NCI-H146 treated with DMSO at 0.1 percent for 48 hours (cell line): ENCODE results near the gene KRT85.

ENCODE experiments used
- DNase-seq: peaks from one replicate; lab custom pipeline; 2025; ENCODE audit not compliant: unreplicated experiment; lab: John Stamatoyannopoulos, UW

Gene KRT85

DNA sequence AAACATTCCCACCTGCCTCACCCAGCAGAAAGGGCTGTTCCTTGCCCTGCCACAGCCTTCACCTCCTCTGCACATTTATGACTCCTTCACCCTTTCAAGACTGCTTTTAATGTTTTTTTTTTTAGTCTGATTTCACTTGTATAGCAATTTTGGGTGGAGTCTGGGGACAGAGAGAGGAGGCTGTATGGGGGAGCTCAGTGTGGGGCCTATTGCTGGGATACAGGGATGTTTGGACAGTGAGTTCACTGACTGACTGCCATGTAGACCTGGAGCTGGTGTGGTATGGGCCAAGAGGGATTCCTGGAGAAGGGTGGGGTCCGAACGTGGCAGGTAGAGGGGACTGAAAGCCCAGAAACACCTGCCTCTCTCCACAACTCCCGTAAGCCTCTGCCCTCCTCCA, 1.9 kb upstream of the KRT85 start:
- DNase-seq = no peak

DNA sequence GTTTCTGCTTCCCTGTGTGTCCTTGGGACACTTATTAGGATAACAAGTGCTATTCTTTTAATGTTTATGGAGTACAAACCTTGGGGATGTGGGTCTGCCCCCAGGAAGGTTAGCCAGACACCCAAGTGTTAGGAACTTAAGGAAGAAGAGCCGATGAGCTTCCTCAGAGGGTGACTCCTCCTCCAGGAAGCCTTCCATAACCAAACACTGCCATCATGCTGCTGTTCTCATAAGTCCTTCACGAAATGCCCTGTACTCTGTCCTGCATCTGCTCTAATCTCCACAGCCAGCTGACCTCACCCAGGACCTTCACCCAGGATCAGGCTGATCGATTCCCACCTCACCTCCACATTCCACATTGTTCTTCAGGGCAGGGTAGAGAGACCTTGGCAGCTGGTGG, 1.2 kb upstream of the KRT85 start:
- no peak for DNase-seq

DNA sequence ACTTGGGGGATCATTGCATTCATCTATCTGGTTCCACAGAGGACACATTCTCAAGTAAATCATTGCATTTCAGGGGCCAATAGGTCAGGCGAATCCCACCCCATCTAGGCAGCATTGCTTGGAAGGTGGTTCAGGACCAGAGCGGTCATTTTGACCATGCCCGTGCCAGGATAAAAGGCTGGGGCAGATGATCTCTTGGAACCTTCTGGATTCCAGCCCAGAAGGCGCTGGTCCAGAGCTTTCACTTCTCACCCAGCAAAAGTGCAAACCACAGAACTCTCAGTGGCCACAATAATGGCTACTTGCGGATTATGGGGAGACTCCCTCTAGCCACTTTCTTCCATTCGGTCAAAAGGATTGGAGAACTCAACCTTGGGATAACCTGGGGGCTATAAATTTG, 595 bp upstream of the KRT85 start:
- DNase-seq = no peak

DNA sequence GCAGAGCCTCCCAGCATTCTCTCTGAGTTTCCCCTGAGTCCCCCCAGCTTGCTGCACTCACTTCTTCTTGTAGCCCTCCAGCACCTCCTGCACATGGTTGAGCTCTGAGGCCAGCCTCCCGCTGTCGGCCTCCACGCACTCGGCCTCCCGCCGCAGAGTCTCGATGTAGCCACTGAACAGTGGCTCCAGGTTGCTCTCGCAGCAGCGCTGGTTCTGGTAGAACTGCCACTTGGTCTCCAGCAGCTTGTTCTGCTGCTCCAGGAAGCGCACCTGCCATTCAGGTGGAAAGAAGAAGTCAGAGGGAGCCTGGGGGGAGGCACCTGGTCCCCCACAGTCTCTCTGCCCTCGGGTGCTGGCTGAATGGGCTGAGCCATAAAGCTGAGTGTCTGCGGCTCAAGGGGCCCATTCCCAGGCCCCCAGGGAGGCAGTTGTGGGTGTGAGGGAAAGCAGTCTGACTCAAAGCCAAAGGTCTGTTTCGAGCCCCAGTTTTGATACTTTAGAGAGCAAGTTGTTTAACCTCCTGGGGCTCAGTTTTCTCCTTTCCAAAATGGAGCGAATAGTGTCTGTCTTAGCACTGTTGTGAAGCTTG, 2.3 kb downstream of the KRT85 start:
- DNase-seq = no peak

DNA sequence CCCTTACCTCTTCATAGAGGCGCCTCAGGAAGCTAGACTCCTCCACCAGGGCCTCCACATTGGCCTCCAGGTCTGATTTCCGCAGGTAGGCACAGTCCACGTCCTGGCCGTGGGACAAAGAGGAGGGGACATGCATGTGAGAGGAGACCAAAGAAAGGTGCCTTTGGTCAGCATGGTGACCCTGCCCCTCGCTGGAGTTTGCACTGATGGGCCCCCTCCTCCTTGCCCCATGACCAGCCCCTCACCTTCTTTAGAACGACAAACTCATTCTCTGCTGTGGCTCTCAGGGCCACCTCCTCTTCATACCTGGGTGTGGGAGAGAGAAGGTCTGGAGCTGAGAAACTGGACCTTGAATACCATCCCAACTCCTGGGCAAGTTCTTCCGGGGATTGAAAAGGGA, 3.2 kb downstream of the KRT85 start:
- no peak for DNase-seq

DNA sequence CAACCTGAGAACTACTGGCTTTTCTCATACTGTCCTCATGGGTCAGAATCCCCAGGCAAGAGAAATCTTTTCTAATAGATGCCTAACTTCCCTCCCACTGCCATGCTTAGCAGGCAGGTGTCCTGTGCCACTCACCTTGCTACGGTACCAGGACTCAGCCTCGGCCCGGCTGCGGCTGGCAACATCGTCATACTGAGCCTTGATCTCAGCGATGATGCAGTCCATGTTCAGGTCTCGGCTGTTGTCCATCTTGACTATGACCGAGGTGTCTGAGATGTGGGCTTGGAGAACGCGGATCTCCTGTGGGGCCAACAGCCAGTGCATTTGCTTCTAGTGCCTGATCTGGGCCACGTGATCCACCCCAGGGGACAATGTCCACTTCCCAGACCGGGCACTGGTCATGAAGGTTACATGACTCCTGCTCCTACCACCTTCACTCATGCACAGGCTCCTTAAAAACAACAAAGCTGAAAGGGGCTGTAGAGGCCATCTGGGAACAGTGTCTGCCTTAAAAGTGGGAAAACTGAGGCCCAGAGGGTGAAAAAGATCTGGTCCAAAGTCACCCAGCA, 4.1 kb downstream of the KRT85 start:
- no peak for DNase-seq

DNA sequence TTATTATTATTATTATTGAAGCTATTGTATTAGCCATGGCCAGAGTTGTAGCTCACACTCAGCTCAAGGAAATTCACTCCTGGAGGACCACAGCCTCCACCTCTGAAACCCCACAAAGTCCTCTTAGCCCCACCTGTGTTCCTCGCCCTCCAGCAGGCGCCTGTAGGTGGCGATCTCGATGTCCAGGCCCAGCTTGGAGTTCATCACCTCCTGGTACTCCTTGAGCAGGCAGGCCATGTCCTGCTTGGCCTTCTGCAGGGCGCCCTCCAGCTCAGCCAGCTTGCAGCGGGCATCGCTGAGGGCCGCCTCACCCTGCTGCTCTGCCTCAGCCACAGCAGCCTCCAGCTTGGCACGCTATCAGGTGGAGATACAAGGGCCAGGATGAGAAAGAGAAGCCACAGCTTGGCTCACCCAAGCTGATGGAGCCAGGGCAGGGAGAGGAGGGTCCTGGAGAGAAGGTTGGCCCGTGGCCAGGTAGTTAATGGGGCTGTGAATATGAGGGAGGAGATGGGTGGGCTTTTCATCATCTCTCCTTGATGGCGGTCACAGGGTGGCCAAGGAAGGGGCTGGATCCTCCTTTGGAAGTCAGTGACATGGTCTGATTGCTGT, 5.1 kb downstream of the KRT85 start:
- DNase-seq = no peak

DNA sequence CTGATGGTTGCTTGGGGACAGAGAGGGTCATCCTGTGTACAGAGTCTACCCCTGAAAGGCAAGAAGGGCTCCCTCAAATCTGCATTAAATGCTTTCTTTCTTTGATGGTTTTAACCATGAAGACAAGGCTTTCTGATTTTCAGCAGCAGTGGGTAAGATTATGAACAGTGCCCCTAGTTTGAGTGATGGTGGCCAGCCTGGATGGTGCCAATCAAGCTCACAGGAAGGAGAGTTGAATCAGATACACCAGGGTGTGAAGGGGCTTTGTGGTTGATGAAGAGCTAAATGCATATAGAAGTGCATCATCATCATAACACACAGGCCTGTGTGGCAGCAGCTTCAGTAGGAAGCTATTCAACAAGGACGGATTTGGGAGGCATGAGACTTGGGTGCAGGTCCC, 5.7 kb downstream of the KRT85 start:
- DNase-seq = no peak

DNA sequence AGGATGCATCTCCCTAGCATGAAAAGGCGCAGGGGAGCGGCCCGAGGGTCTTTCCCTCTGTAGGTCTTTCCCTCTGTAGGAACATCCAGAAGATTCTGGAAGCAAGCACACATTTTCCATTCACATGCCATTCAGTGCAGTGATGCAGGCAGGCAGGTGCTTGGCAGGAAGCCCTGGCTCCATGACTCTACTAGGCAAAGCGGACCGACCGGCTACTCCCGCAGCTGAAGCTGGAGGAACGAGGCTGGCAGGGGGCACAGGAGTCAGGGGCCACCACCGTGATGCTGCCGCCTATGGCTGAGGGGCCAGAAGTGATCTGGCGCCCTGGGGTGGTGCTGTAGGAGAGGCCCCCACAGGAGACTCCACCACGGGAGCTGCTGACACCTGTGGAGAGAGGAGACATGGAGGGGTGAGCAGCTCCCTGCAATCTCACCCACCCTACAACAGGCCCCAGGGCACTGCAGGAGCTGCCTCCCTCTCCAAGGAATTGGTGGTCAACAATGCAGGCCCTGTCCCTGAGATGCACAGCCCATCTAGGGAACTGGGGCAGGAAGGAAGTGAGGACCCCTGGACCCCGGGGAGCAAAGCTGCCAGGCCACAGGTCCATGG, 6.5 kb downstream of the KRT85 start:
- DNase-seq = no peak

DNA sequence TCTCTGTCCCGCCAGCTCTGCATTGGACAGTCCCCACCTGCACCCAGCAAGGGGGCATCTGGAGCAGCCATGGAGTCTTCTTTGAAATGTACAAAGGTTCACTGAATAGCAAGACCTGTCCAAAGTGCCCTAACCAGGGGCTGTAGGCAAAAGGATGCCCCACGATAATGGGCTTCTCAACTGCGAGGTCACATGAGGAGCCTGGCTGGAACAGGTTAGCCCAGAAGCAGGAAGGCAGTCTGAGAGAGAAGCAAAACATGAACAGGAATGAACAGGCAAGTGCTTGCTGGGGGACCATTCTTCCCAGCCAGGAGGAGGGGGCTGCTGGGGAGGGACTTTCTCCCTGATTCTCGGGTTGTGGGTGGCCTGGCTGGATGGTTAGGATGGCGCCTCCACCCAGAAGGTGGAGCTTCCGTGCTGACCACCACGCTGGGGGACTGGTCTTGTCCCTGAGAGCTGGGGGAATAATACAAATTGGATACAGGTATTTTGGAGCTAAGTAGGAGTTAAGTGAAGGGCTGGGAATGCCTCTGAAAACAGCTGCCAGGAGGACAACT, 7.1 kb downstream of the KRT85 start:
- no peak for DNase-seq

DNA sequence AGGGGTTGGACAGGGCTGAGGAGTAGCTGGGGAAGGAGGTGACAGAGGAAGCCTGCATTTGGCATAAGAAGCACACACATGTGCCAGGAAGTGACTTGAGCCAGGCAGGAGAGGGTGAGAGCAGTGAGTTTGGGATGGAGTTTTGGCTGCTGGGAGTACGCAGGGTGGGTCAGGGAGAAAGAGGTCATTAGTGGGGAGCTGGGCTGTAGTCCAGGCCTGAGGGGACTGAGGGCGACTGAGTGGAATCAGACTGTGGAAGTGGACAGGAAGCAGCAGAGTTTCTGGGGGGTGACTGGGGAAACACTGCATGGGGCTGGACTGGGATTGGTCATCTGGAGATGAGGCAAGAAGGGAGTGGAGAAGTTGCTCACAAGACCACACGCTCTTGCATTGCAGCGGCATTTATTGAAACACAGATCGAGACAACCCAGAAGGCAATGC, 7.6 kb downstream of the KRT85 start:
- no peak for DNase-seq

DNA sequence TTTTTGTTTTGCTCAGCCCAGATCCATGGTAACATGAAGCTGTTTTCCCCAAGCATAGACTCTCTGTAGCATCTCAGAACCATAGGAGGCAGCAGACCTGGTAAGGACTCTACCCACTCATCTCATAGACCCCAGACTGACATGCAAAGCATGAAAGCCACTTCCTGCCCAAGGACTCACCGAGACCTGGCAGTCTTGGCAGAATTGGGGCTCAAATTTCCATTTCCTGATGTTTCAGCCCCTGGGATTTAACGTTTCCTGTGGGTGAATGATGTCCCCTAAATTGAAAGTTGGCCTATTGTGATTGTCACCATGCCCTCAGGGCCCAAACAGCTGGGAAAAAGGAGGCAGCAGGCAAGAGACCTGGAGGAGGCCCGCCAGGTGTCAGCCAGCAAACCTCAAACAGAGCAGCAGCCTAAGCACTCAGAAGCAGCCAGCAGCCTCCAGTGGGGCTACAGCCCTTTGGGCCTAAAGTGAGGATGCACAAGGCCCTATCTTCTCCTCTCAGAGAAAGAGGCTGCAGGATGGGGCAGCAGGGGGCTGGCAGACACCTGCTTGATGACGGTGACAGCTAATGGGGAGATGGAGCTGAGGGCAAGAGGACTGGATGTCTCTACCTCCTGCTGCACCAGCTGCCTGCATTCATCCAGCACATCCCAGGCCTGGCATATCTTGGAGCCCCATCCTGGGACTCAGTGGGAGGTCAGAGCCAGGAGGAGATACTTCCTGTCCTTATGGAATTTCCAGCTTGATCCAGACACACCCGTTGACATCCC, 8.5 kb downstream of the KRT85 start:
- peak; percentile 68 for DNase-seq

DNA sequence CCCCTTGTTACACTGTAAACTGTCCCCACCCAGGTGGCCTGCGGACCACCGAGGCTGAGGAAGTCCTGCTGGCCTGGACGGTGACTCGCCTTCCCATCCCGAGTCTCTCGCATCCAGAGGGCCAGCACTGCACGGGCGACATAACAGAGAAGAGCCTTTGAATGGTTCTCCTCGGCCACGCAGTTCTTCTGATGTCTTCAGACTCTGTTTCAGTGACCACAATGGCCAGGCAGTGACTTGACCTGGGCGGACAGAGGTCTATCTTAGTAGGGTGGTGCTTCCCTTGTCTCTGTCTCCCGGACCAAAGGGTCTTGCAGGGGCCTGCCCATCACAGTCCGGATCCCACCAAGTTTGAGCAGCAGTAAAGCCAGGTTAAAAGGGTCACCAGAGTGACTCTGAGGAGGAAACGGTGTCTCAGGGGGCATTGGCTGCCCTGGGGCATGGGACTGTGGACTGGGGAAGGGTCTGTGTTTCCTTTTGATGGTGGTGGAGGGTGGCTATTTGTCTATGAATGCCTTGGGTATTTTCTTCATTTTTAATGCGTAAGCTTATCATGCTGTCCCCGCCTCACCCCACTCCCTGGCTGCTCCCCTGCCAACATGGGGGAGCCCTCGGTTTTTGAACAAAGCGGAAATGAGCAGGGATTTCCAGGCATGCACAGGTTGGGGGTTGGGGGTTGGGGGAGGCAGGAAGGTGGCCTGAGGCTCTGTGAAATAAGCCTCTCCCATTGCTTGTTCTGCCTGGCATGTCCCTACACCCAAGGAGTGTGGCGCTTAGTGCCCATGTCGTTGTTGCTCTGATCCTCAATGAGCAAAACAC, 10.3 kb downstream of the KRT85 start:
- no peak for DNase-seq

DNA sequence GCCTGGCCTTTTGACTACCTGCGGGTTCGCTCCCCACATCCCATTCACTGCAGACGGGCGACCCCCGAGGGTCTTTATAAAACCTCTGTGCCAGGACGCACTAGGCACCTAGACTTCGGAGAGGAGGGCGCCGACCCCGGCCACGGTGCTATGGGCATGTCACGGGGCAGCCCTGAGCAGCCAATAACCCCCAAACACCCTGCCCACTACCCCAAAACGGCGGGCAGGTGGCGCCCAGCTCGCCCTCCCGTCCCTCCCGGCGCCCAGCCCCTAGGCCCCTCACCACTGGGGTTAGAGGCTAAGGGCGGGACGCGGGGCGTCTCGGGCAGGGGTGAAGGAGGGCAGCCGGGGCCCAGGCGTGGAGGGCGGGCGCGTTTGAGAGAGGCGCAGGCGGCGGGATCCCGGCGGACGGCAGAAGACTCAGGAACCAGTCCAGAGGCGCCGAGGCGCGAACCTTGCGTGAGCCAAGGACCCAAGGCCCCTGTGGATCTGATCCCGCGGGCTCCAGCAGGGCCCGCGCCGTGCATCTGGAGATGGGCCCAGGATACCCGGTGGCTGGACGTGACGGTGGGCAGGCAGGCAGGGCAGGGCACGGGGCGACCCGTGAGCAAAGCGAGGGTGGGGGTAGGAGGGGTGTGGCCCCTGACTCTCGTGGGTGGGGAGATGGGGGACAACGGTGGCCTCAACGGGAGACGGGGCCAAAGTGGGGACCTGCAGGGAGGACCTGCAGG, 11.1 kb downstream of the KRT85 start:
- no peak for DNase-seq

DNA sequence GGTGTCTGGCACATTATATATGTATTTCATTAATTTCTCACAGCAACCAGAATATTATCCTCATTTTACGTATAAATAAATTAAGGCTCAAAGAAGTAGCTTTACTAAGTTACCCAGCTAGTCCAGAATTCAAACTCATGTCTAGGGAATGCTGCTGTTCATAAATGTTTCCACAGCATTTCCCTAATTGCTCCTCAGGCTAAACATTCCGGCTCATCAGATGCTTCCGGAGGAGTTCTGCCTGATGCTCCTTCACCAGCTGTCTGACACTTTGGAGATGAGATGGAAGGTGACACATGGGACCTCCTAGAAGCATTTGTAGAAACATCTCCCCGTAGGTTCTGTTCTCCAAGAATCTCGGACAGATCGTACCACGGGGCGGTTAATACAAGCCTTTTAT, 12.1 kb downstream of the KRT85 start:
- DNase-seq = no peak

DNA sequence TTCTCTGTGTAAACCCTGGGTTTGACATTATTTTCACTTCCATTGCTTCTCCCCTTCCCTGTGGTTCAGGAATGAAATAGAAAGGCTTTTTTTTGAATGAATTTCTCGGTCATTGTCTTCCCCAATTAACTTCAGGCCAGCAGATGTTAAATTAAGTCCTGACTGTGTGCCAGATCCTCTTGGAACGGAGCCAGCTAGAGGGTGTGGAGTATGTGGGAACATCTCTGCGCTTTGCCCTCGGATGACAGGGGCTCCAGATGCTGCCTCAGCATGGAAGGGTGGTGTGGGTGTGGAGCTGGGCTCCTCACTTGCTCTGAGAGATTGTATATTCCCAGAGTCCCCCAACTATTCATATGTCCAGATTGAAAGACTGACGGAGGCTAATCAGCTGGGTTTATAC, 13.1 kb downstream of the KRT85 start:
- no peak for DNase-seq

DNA sequence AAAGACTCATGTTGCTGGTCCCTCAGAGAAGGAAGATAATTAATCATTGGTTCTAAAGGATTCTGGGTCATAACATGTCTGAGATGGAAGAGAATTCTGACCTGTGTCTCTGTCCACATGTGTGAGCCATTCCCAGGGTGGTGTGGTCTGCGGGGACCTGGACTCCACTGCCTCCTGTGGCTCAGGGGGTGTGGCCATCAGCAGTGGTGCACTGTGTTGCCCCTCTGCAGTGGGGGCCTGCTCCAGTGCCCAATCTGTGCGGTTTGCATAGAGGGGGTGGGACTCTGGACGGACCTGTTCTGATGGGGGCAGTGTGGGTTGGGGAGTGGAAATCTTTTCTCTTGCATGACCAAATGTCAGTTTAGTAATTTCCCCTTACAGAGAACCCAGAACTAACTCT, 13.5 kb downstream of the KRT85 start:
- DNase-seq = no peak

DNA sequence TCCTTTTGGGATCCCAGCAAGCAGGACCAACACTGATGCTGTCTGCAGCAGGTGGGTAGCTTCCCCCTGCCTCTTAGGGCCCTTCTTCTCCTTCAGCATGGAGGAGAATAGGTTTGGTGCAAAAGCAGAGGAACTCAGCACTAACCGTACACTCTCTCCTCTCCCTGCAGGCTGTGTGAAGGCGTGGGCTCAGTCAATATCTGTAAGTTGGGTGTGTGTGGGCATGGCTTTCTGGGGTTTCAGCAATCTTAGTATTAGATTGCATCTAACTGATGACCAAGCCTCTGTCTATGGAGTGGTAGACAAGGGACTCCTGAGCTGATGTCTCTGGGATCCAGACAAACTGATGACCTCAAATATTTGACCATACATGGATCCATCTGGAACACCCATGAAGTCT, 14.3 kb downstream of the KRT85 start:
- DNase-seq = no peak

DNA sequence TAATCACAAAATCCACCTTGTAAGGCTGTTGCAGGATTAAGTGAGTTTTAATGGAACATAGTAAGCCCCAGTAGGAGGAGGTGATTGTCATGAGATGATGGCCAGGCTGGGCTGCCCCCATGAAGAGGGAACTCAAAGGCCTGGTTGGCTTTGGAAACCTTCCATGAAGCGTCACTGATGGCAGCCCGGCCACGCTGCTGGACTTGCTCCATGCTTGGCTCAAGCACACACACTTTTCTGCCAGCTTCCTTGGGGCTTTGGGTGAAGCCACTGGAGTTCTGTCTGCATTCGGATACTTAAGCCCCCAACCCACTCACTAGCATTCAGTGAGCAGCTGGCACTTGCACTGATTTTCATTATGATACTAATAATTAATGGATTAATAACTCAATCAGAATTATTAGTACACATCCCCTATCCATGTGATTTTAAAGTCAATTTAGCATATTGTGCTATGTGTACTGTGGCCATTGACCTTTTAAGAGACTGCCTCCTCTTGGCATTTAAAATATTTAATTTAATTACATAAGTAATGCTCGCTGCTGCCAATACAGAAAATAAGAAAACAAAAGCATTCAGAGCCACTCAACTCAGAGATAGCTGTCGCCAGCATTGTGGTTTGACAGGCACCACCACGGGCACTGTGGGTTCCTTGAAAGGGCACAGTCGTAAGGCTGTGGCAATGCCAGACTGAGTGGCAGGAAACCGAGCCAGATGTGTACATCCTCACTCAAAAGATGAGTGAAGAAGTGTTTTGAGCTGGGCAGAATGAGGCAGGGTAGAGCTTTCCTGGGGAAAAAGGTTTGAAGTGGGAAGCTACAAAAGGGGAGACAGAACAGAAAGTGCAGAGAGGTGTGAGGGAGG, 15.9 kb downstream of the KRT85 start:
- no peak for DNase-seq
